GM19397 (cell line): ENCODE results near the gene RNF213.

Experiments used
- ATAC-seq: cut with Tn5 transposase; IDR thresholded peaks from one replicate; pipeline ENCODE4 v1.9.1; 2021; ENCODE audit warnings: mild to moderate bottlenecking, moderate library complexity; ENCODE audit not compliant: unreplicated experiment

The RNF213 gene

GRCh38 chr17:80346498-80347275 lies 86.0 kb downstream of the RNF213 start:
- ATAC-seq: no peak

- ATAC-seq: no peak
These were observed 86.9 kb downstream of the RNF213 start for GRCh38 chr17:80347536-80347935.

- ATAC-seq: no peak
These were observed 87.3 kb downstream of the RNF213 start for GRCh38 chr17:80347948-80348351.

- no peak for ATAC-seq
These were observed 88.0 kb downstream of the RNF213 start for GRCh38 chr17:80348551-80349150.

DNA sequence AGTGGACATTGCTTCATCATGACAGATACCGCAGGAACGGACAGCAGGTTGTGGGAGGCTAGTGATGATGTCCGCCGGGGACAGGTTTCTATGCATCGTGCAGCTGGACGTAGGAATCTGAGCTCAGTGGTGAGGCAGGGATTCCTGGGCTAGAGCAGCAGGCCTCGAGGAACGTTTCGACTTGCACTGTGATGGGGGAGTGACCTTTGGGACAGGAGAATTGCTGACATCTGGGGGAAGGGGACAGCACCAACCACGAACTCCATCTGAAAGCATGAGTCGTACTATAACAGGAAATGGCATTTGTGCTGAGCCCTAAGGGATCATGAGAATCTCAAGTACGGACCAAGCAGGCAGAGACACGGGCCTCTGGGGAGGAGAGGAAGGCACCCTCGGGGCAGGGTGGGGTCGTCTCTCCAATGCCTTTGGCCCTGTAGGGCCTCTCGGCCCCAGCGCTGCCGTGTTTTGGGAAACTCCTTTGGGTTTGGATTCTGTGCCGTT lies 88.5 kb downstream of the RNF213 start:
- ATAC-seq: no peak

- no peak for ATAC-seq
These were observed 89.1 kb downstream of the RNF213 start for GRCh38 chr17:80349751-80350150.

DNA sequence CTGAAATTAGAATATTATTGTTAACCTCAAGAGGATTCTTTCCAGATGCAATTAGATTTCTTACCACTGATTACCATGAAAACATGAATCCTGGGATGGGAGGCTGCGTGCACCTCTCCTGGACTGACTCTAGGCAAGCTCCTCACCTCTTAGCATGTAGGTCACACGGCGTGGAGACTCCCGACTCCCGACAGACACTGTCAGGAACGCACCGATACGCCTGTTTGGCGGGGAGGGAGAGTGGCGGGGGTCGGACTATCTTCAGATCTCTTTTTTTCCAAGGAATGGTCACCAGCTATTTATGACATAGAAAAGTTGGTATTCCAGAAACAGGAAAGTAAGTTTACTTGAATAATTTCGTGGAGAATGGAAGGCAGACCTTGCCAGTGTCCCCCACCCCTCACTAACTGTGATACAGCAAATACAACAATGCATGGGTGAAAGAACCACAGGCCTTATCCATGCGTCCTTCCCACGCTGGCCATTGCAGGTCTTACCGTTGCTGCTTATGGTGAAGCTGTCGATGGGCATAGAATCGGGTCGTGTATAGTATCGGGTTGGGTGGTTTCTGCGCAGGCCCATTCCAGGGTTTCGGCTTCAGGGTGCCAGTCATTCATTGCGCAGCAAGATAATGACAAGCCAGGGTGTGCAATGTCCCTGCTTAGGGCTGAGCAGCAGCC lies 91.7 kb downstream of the RNF213 start:
- no peak for ATAC-seq

- ATAC-seq: no peak
These were observed 92.5 kb downstream of the RNF213 start for GRCh38 chr17:80352991-80353665.

- no peak for ATAC-seq
These were observed 93.1 kb downstream of the RNF213 start for GRCh38 chr17:80353718-80354275.

GRCh38 chr17:80354336-80354735 lies 93.7 kb downstream of the RNF213 start:
- no peak for ATAC-seq

DNA sequence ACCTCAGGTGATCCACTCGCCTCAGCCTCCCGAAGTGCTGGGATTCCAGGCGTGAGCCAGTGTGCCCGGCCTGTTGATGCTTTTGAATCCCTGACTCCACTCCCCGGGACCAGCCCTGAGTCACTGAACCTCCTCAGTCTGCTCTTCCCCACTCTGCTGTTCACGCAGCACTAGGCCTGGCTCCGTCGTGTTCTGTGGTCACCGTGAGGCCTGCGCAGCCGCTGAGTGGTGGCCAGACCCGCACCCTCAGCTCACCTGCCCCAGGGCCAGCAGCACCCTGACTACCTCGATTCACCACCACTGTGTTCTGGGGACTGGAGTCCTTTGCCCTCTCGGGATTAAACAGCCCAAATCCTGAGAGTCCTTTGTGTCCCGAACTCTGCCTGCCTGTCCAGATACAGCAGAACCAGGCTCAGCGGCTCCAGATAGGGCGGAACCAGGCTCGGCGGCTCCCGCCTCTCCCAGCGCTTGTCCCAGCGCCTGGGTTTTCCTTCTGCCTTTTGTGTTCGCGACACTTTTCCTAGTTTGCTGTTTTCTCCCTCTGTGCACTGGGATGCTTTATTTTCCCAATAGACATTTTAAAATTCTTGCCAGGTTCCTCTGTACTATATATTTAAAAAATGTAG lies 95.7 kb downstream of the RNF213 start:
- no peak for ATAC-seq

GRCh38 chr17:80358131-80358530 lies 97.5 kb downstream of the RNF213 start:
- ATAC-seq: no peak

- no peak for ATAC-seq
These were observed 98.2 kb downstream of the RNF213 start for GRCh38 chr17:80358861-80359260.

- ATAC-seq: no peak
These were observed 98.9 kb downstream of the RNF213 start for GRCh38 chr17:80359422-80360110.

DNA sequence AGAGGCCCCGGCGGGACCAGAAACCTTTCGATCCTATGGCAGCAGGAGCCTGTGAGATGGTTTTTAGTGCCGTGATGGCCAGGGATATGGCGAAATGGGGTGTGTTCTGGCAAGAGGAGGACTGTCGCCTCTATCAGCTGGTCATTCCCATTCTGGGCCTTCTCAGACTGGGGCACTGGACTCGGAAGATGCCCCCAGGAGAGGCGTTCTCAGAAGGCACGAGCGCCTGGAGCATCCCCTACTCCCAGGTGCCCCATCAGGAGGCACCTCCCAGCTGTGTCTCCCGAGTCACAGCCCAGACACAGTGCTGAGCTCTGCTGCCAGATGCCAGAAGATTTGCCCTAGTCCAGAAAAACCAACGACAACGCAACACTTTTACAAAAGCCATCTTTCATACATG lies 99.7 kb downstream of the RNF213 start:
- ATAC-seq: no peak

- ATAC-seq: no peak
These were observed 101.0 kb downstream of the RNF213 start for GRCh38 chr17:80361495-80362220.

GRCh38 chr17:80362428-80363119 lies 101.9 kb downstream of the RNF213 start:
- ATAC-seq: no peak

DNA sequence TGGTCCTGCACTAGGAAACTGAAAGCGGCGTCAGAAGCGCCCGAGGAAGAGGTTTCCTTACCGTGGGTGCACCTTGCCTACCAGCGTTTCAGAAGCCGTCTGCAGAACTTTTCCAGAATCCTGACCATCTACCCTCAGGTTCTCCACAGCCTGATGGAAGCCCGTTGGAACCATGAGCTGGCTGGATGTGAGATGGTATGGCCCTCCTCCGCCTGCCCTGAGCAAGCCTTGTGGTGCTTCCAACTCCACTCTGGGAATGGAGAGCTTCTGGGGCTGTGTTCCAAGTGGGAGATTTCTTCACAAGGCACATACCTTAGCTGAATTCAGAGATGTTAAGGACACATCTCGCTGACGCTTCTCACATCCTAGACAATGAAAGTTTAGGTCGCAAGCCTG lies 102.5 kb downstream of the RNF213 start:
- ATAC-seq: no peak
